PC-9 (cell line): Measurements from ENCODE around the gene CYP27B1. TPM values are rescaled to one million over a fixed set of nuclear protein-coding genes. Genes with fewer than 3 reads are reported as not detected.

Experiments used
- BruUV-seq: library from RNA; stranded (reverse); fragments of 400-500 nt; replicated peaks from 2 replicates; lab custom pipeline; 2021; lab: Mats Ljungman, UMichigan
- CTCF ChIA-PET: fragments of 300-600 bp; sonication (Branson Sonifier 250); formaldehyde crosslinking; loops from one replicate; lab custom pipeline; 2022; ENCODE audit warnings: antibody characterized with exemption; lab: Charles Lee
- POLR2A ChIA-PET: fragments of 300-600 bp; sonication (Branson Sonifier 250); formaldehyde crosslinking; loops from one replicate; lab custom pipeline; 2022; ENCODE audit warnings: antibody characterized with exemption; ENCODE audit not compliant: unreplicated experiment; lab: Charles Lee
- DNase-seq, 2 experiments: peaks; one replicate each; pipeline versions ENCODE4 v3.0.0 to v3.0.0-alpha.2; 2015 to 2022; ENCODE audit warnings: mixed read lengths in 1 of 2
- H2AFZ ChIP-seq: fragments of 200-600 bp; sonication (generic); 2 replicates; pipeline ENCODE4 v1.8.1; 2017; ENCODE audit warnings: antibody characterized with exemption
- H3F3A ChIP-seq: fragments of 200-600 bp; sonication (generic); 2 replicates; pipeline ENCODE4 v1.8.1; 2017; ENCODE audit warnings: antibody characterized with exemption, mild to moderate bottlenecking, low read depth; ENCODE audit not compliant: insufficient read depth
- H3K27ac ChIP-seq: fragments of 200-600 bp; sonication (generic); 2 replicates; pipeline ENCODE4 v1.6.1; 2016; ENCODE audit warnings: mixed run types
- H3K27me3 ChIP-seq: fragments of 200-600 bp; sonication (generic); 2 replicates; pipeline ENCODE4 v1.6.1; 2016; ENCODE audit warnings: low read depth, mixed run types; ENCODE audit not compliant: insufficient read depth
- H3K36me3 ChIP-seq: fragments of 200-600 bp; sonication (generic); 2 replicates; pipeline ENCODE4 v1.6.1; 2016; ENCODE audit warnings: low read depth, mixed run types
- H3K4me1 ChIP-seq: fragments of 200-600 bp; sonication (generic); replicated peaks from 2 replicates; pipeline ENCODE4 v1.6.1; 2016; ENCODE audit warnings: mixed run types; ENCODE audit not compliant: insufficient read depth
- H3K4me2 ChIP-seq: fragments of 200-600 bp; sonication (generic); 2 replicates; pipeline ENCODE4 v1.6.1; 2017; ENCODE audit warnings: mixed run types
- H3K4me3 ChIP-seq: fragments of 200-600 bp; sonication (generic); 2 replicates; pipeline ENCODE4 v1.6.1; 2016; ENCODE audit warnings: mixed run types
- H3K79me2 ChIP-seq: fragments of 200-600 bp; sonication (generic); 2 replicates; pipeline ENCODE4 v1.6.1; 2017; ENCODE audit warnings: low read depth, mixed run types
- H3K9me2 ChIP-seq: fragments of 200-600 bp; sonication (generic); 2 replicates; pipeline ENCODE4 v1.8.1; 2017; ENCODE audit warnings: mild to moderate bottlenecking; ENCODE audit not compliant: insufficient read depth
- H3K9me3 ChIP-seq: fragments of 200-600 bp; sonication (generic); 2 replicates; pipeline ENCODE4 v1.8.1; 2016; ENCODE audit warnings: low read depth; ENCODE audit not compliant: insufficient read depth
- H4K20me1 ChIP-seq: fragments of 200-600 bp; sonication (generic); 2 replicates; pipeline ENCODE4 v1.8.1; 2017; ENCODE audit not compliant: insufficient read depth
- CTCF ChIP-seq: fragments of 200-600 bp; sonication (generic); conservative IDR thresholded peaks from 2 replicates; pipeline ENCODE4 v1.6.1; 2017; ENCODE audit warnings: mixed run types, antibody characterized with exemption, mild to moderate bottlenecking, moderate library complexity
- EZH2 ChIP-seq: fragments of 200-600 bp; sonication (generic); IDR thresholded peaks from 2 replicates; pipeline ENCODE4 v1.8.0; 2017; ENCODE audit warnings: antibody characterized with exemption, low read depth
- intact Hi-C: fragments of 100-400 bp; cut with micrococcal nuclease; formaldehyde crosslinking; loops from one replicate; pipeline ENCODE4 v1.10.0; 2022; ENCODE audit not compliant: unreplicated experiment
- total RNA-seq: library from RNA; stranded (reverse); gene quantifications from 2 replicates; pipeline ENCODE4 v1.2.3, GENCODE V29; 2021

CYP27B1 gene
- total RNA-seq, 1 experiment from 2014 or later: 1.8 TPM

- peak overlapping the region; percentile 75 for H3K27ac ChIP-seq
- no peaks in the 10 kb centered on the region for H3K36me3 ChIP-seq
- peak overlapping the region; percentile 68 for H3K4me3 ChIP-seq
- CTCF ChIA-PET: interaction anchor here (0.9 kb wide), 1 partner anchor 15 kb away, joined by 3 read pairs; no protein-coding TSS in a partner anchor
- POLR2A ChIA-PET: no interaction called here
- no peaks in the 10 kb centered on the region; the same call in 1 of the 2 replicates for H4K20me1 ChIP-seq
- H3K4me2 ChIP-seq: peak overlapping the region; percentile 84
- H3K79me2 ChIP-seq: peaks cover 19% of the 10 kb centered on the region
- intact Hi-C loops: no loop called here
- TF ChIP-seq CTCF (no peak), EZH2 (no peak)
- no peaks in the 10 kb centered on the region for H3K9me2 ChIP-seq
- peak overlapping the region; percentile 94 for H2AFZ ChIP-seq
- no peaks in the 10 kb centered on the region for H3K9me3 ChIP-seq
- peak; percentile 80 to 87 for DNase-seq
- H3F3A ChIP-seq: peaks cover 7% of the 10 kb centered on the region; the same call in 1 of the 2 replicates
- peaks cover 4% of the 10 kb centered on the region for H3K27me3 ChIP-seq
- BruUV-seq: TSS peak; percentile 34
- H3K4me1 ChIP-seq: peaks cover 8% of the 10 kb centered on the region; the same call in 1 of the 2 replicates
These were observed 4.5 kb upstream of the CYP27B1 start for GRCh38 chr12:57771236-57771872.

GRCh38 chr12:57770734-57771133, 3.9 kb upstream of the CYP27B1 start:
- no TSS peak for BruUV-seq
- H3F3A ChIP-seq: peaks cover 7% of the 10 kb centered on the region; the same call in 1 of the 2 replicates
- POLR2A ChIA-PET: interaction anchor here (0.6 kb wide), 1 partner anchor 26 kb away, joined by 7 read pairs; the partner anchor contains the start of gene TSPAN31

GRCh38 chr12:57769594-57769993, 2.7 kb upstream of the CYP27B1 start:
- Histone ChIP-seq H3K27me3 (peaks cover 21% of the 10 kb centered on the region), H3F3A (peaks cover 7% of the 10 kb centered on the region; the same call in 1 of the 2 replicates), H3K79me2 (peaks cover 19% of the 10 kb centered on the region), H3K4me2 (no peak overlapping the region), H3K4me3 (no peak overlapping the region), H2AFZ (no peak overlapping the region), H3K4me1 (peaks cover 8% of the 10 kb centered on the region; the same call in 1 of the 2 replicates), H3K27ac (no peak overlapping the region), H3K36me3 (no peaks in the 10 kb centered on the region), H3K9me3 (no peaks in the 10 kb centered on the region), H3K9me2 (no peaks in the 10 kb centered on the region), H4K20me1 (no peaks in the 10 kb centered on the region; the same call in 1 of the 2 replicates)
- no peak for DNase-seq
- TF ChIP-seq CTCF (no peak), EZH2 (no peak)
- ChIA-PET POLR2A (no interaction called here), CTCF (no interaction called here)
- BruUV-seq: no TSS peak
- intact Hi-C loops: no loop called here

More at GRCh38 chr12:57770734-57771133, 3.9 kb upstream of the CYP27B1 start:
- Histone ChIP-seq H3K4me2 (peak overlapping the region; percentile 84), H3K9me2 (no peaks in the 10 kb centered on the region), H4K20me1 (no peaks in the 10 kb centered on the region; the same call in 1 of the 2 replicates), H3K79me2 (peaks cover 19% of the 10 kb centered on the region), H3K27ac (no peak overlapping the region), H3K4me3 (peak overlapping the region; percentile 68; the same call in 1 of the 2 replicates), H3K4me1 (peaks cover 8% of the 10 kb centered on the region; the same call in 1 of the 2 replicates), H3K36me3 (no peaks in the 10 kb centered on the region), H3K9me3 (no peaks in the 10 kb centered on the region), H2AFZ (no peak overlapping the region), H3K27me3 (peaks cover 10% of the 10 kb centered on the region)
- TF ChIP-seq CTCF (no peak), EZH2 (no peak)
- intact Hi-C loops: no loop called here
- no peak for DNase-seq
- CTCF ChIA-PET: no interaction called here
